K562 (cell line): ENCODE data around the gene STXBP6. TPM values are rescaled to one million over a fixed set of nuclear protein-coding genes. Genes with fewer than 3 reads are reported as not detected.
A peak's percentile ranks its signal among the peaks of the same experiment; 100 is the strongest.

Experiments used
- ATAC-seq: fragments of 200-7000 bp; cut with Tn5 transposase; 3 replicates; pipeline ENCODE4 v1.9.1; 2020; ENCODE audit warnings: moderate library complexity
- BruUV-seq: library from RNA; stranded (reverse); fragments of 400-500 nt; replicated peaks from 2 replicates; lab custom pipeline; 2021; lab: Mats Ljungman, UMichigan
- CTCF ChIA-PET: fragments of 300-600 bp; formaldehyde crosslinking; extraction: SDS; loops from one replicate; lab custom pipeline; 2021; ENCODE audit warnings: low intra/inter-chr PET ratio; lab: Yijun Ruan, JAX
- POLR2A ChIA-PET: fragments of 300-600, 350-650 bp; sonication (Branson Sonifier 250); formaldehyde crosslinking; extraction: SDS; loops from one replicate; lab custom pipeline; 2021; ENCODE audit warnings: antibody characterized with exemption, inconsistent platforms; lab: Yijun Ruan, JAX
- DNase-seq, 4 experiments: peaks; one replicate each; pipeline versions ENCODE4 v3.0.0 to v3.0.0-alpha.2; 2011 to 2018; ENCODE audit warnings: low spot score in 3 of 4, mixed read lengths in 3 of 4; ENCODE audit errors: extremely low read depth in 1 of 4
- FAIRE-seq: peaks from 2 replicates; lab custom pipeline; 2011; peaks lifted over from hg19 to GRCh38; lab: Jason Lieb, UNC
- H2AFZ ChIP-seq: 2 replicates; pipeline ENCODE4 v1.6.0; 2011; ENCODE audit warnings: low read depth, low read length, control low read depth, inconsistent platforms
- H3K27ac ChIP-seq: fragments of 200-600 bp; 3 replicates; pipeline ENCODE4 v1.8.0; 2011; ENCODE audit warnings: low read depth, mild to moderate bottlenecking, control low read depth, inconsistent platforms, low read length, moderate library complexity, mixed read lengths; ENCODE audit errors: extremely low read depth
- H3K27me3 ChIP-seq, 2 experiments: fragments of 300-600 bp in 1 of 2; 2 replicates in 1 of 2; 3 replicates in 1 of 2; pipeline versions ENCODE4 v1.6.0 to v1.8.0; 2011; ENCODE audit warnings: inconsistent platforms in 2 of 2, low read length in 2 of 2, mild to moderate bottlenecking in 1 of 2, mixed read lengths in 1 of 2, moderate library complexity in 1 of 2; ENCODE audit not compliant: control insufficient read depth in 2 of 2, insufficient read depth in 2 of 2
- H3K36me3 ChIP-seq: fragments of 300-600 bp; 3 replicates; pipeline ENCODE4 v1.8.0; 2011; ENCODE audit warnings: mild to moderate bottlenecking, low read length, inconsistent platforms; ENCODE audit not compliant: control insufficient read depth, insufficient read depth
- H3K4me1 ChIP-seq, 2 experiments: fragments of 200-600 bp in 1 of 2; replicated peaks in 1 of 2; 2 replicates in 1 of 2; 3 replicates in 1 of 2; pipeline versions ENCODE4 v1.5.1 to v1.8.0; 2011; ENCODE audit warnings: inconsistent platforms in 2 of 2, low read length in 2 of 2, mild to moderate bottlenecking in 1 of 2, mixed read lengths in 1 of 2, moderate library complexity in 1 of 2; ENCODE audit not compliant: control insufficient read depth in 2 of 2, insufficient read depth in 2 of 2
- H3K4me2 ChIP-seq: 2 replicates; pipeline ENCODE4 v1.6.1; 2011; ENCODE audit warnings: low read length, control low read depth, inconsistent platforms, mixed read lengths; ENCODE audit not compliant: insufficient read depth
- H3K4me3 ChIP-seq: fragments of 200-600 bp; sonication (generic), shearing (Covaris generic); 2 replicates; pipeline ENCODE4 v1.5.1; 2016; ENCODE audit warnings: control low read depth, inconsistent platforms
- H3K79me2 ChIP-seq: fragments of 200-600 bp; 3 replicates; pipeline ENCODE4 v1.8.0; 2011; ENCODE audit warnings: low read length, inconsistent platforms; ENCODE audit not compliant: control insufficient read depth, insufficient read depth
- H3K9ac ChIP-seq, 2 experiments: 2 replicates each; pipeline versions ENCODE4 v1.6.0 to v1.6.1; 2011; ENCODE audit warnings: low read depth in 2 of 2, low read length in 2 of 2, control low read depth in 1 of 2, inconsistent platforms in 1 of 2, mild to moderate bottlenecking in 1 of 2, mixed read lengths in 1 of 2; ENCODE audit not compliant: insufficient read depth in 1 of 2
- H3K9me1 ChIP-seq: one replicate; pipeline ENCODE4 v1.6.0; 2011; ENCODE audit warnings: inconsistent platforms, mild to moderate bottlenecking, low read length, moderate library complexity; ENCODE audit not compliant: control insufficient read depth, insufficient read depth
- H3K9me3 ChIP-seq: replicated peaks from 2 replicates; pipeline ENCODE4 v1.5.1; 2011; ENCODE audit warnings: low read depth, low read length, inconsistent platforms; ENCODE audit not compliant: control insufficient read depth, insufficient read depth
- H4K20me1 ChIP-seq: replicated peaks from 2 replicates; pipeline ENCODE4 v1.6.1; 2011; ENCODE audit warnings: low read length, inconsistent platforms, mixed read lengths; ENCODE audit not compliant: control insufficient read depth, insufficient read depth
- BACH1 ChIP-seq: fragments of 200-800 bp; sonication (Bioruptor generic); IDR thresholded peaks from 2 replicates; pipeline ENCODE4 v1.6.1; 2016; ENCODE audit warnings: missing genetic modification characterization, missing compliant biosample characterization
- ELF4 ChIP-seq: fragments of 450-650 bp; formaldehyde crosslinking; IDR thresholded peaks from 2 replicates; pipeline ENCODE4 v1.4.0; 2022; ENCODE audit warnings: missing genetic modification characterization
- FOSL1 ChIP-seq: fragments of 200-800 bp; sonication (Bioruptor generic); conservative IDR thresholded peaks from 2 replicates; pipeline ENCODE4 v1.6.1; 2016; ENCODE audit warnings: missing genetic modification characterization, missing compliant biosample characterization
- LARP7 ChIP-seq: fragments of 450-650 bp; IDR thresholded peaks from 2 replicates; pipeline ENCODE4 v1.6.1; 2016
- SLC30A9 ChIP-seq: fragments of 250-450 bp; sonication (Bioruptor Pico); IDR thresholded peaks from 2 replicates; pipeline ENCODE4 v1.8.0; 2022; ENCODE audit warnings: mild to moderate bottlenecking, moderate library complexity
- SMC3 ChIP-seq: conservative IDR thresholded peaks from 2 replicates; pipeline ENCODE4 v1.6.1; 2011; ENCODE audit warnings: low read depth, low read length, improper control_type of control experiment; ENCODE audit not compliant: insufficient read depth
- SNRNP70 ChIP-seq: fragments of 200-400 bp; formaldehyde crosslinking; optimal IDR thresholded peaks from 2 replicates; pipeline ENCODE3; 2017; ENCODE audit warnings: low read depth, low read length
- ZFP36 ChIP-seq: fragments of 150-350 bp; IDR thresholded peaks from 2 replicates; pipeline ENCODE4 v1.6.1; 2018; ENCODE audit warnings: low read length, low read depth; ENCODE audit not compliant: partially characterized antibody
- ZNF165 ChIP-seq: fragments of 250-450 bp; sonication (Bioruptor Pico); IDR thresholded peaks from 2 replicates; pipeline ENCODE4 v1.4.0; 2020; ENCODE audit warnings: borderline replicate concordance
- ZNF311 ChIP-seq: fragments of 250-450 bp; sonication (Bioruptor Pico); IDR thresholded peaks from 2 replicates; pipeline ENCODE4 v1.4.0; 2020; ENCODE audit warnings: mild to moderate bottlenecking, moderate library complexity
- WGBS: fragments of 100-300 bp; shearing (Covaris generic); methylation state at CpG from one replicate; pipeline ENCODE4 v1.1.6; 2016; ENCODE audit warnings: low coverage, mixed read lengths; ENCODE audit not compliant: insufficient coverage; ENCODE audit errors: missing lambda C conversion rate; 5-methylcytosine and 5-hydroxymethylcytosine counted together
- in situ Hi-C: fragments of 300-500 bp; cut with MboI; formaldehyde crosslinking; loops from 4 replicates; pipeline ENCODE4 v1.15.0; 2018; ENCODE audit warnings: inconsistent platforms, mixed read lengths
- intact Hi-C: fragments of 100-400 bp; cut with micrococcal nuclease; formaldehyde crosslinking; loops from 2 replicates; pipeline ENCODE4 v1.14.2; 2022
- polyA plus RNA-seq, 8 experiments: library from polyadenylated mRNA; depleted of rRNA in 4 of 8; stranded (reverse) in 5 of 8; unstranded in 3 of 8; fragments of >200 nt; fragmentation: Nextera tagmentation in 2 of 8; fragmentation: Illumina TruSeq in 1 of 8; extraction: Ambion mirVana in 2 of 8; extraction: Trizol in 1 of 8; gene quantifications; 2 replicates each; pipeline versions ENCODE4 v1.2.1 to v1.2.3, GENCODE V29; 2011 to 2014; ENCODE audit warnings: inconsistent platforms in 1 of 8, missing spikeins in 1 of 8
- total RNA-seq, 7 experiments: library from RNA; depleted of rRNA in 6 of 7; stranded (reverse); fragments of >200 nt in 6 of 7; fragmentation: Illumina TruSeq in 2 of 7; extraction: Trizol in 2 of 7; gene quantifications; 2 replicates each; pipeline versions ENCODE4 v1.2.1 to v1.2.3, GENCODE V29; 2011 to 2021; ENCODE audit warnings: low replicate concordance in 1 of 7
- TF ChIP-seq, protein P1 (sequence below), 3 experiments: IDR thresholded peaks in 2 of 3; conservative IDR thresholded peaks in 1 of 3; 2 replicates each; pipeline ENCODE4 v1.5.1; 2011 to 2012; ENCODE audit warnings: low read length in 3 of 3, mild to moderate bottlenecking in 3 of 3, control low read depth in 2 of 3, improper control_type of control experiment in 1 of 3, inconsistent platforms in 1 of 3, low read depth in 1 of 3, mixed read lengths in 1 of 3, moderate library complexity in 1 of 3; ENCODE audit not compliant: insufficient read depth in 2 of 3
- TF ChIP-seq, protein P2 (sequence below), 2 experiments: IDR thresholded peaks in 1 of 2; conservative IDR thresholded peaks in 1 of 2; 2 replicates each; pipeline ENCODE4 v1.6.1; 2016; ENCODE audit warnings: low read depth in 2 of 2, mild to moderate bottlenecking in 1 of 2, missing compliant biosample characterization in 1 of 2, missing genetic modification characterization in 1 of 2, moderate library complexity in 1 of 2
- TF ChIP-seq, protein P3 (sequence below): sonication (generic); formaldehyde crosslinking; IDR thresholded peaks from 2 replicates; pipeline ENCODE4 v1.8.0; 2023; ENCODE audit warnings: mild to moderate bottlenecking, missing genetic modification reagents

Gene STXBP6
- total and polyA plus RNA-seq, 9 of the 15 experiments (the other 6 are each of a cell fraction or from before 2014, with no cell fraction given): 0.27 to 0.89 (median 0.59) TPM

DNA sequence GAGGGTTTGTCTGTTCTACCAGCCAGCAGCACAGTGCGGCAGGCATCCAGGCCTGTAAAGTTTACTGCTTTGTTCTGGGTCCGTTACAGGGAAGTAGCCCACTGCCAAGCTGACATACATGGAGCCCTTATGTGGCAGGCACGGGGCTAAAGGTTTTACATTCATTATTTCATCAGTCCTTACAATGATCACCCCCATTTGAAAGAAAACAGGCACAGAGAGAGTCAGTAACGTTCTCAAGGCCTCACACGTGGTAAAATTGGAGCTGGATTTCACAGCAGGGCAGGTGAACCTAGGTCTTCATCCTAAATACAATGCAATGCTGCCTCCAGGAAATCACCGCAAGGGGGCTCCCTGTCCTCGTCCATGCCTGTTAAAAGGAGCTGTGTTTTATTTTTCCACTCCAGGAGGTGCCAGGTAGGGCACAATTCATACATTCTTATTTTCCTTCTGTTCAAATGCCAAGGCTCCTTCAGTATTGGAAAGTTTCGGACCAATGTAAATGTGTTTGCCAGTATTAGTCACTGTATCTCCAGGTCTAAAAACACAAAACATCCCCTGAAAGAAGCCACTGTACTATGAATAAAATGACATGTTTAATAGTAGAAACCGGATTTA is 243.8 kb downstream of the STXBP6 start:
- H2AFZ ChIP-seq: no peak overlapping the region
- peak; percentile 38 to 67 (median 41) for DNase-seq
- no peaks in the 10 kb centered on the region; a peak in 2 of 5 replicates for H3K27me3 ChIP-seq
- no peaks in the 10 kb centered on the region for H3K79me2 ChIP-seq
- CTCF ChIA-PET: interaction anchor here (0.7 to 1.5 kb wide), 3 partner anchors 9 to 326 kb away, joined by 3 to 12 read pairs (median 3); no protein-coding TSS in a partner anchor
- H3K27ac ChIP-seq: no peak overlapping the region
- H3K36me3 ChIP-seq: no peaks in the 10 kb centered on the region
- H3K9ac ChIP-seq: no peak overlapping the region
- intact Hi-C loops: loop anchor here (1.0 to 5.0 kb wide), 3 partner anchors 237 to 346 kb away; no protein-coding TSS in a partner anchor
- H3K9me3 ChIP-seq: no peaks in the 10 kb centered on the region
- peak; percentile 87 for ATAC-seq
- under 1% methylated on average over 9 of the region's 9 CpGs for WGBS
- BruUV-seq: no TSS peak
- no peak for FAIRE-seq
- no peaks in the 10 kb centered on the region for H3K9me1 ChIP-seq
- no peak overlapping the region for H3K4me3 ChIP-seq
- in situ Hi-C loops: loop anchor here (10.0 to 25.0 kb wide), 2 partner anchors 239 to 331 kb away; no protein-coding TSS in a partner anchor
- POLR2A ChIA-PET: interaction anchor here (1.6 kb wide), 1 partner anchor 17 kb away, joined by 3 read pairs; no protein-coding TSS in a partner anchor
- H3K4me1 ChIP-seq: no peaks in the 10 kb centered on the region
- no peaks in the 10 kb centered on the region for H4K20me1 ChIP-seq
- no peak overlapping the region for H3K4me2 ChIP-seq
- no peak for TF ChIP-seq SNRNP70
- TF ChIP-seq SLC30A9 (CRISPR knock-in tag): no peak
- TF ChIP-seq FOSL1 (tag): no peak
- TF ChIP-seq ZFP36: no peak
- TF ChIP-seq, protein P1, sequence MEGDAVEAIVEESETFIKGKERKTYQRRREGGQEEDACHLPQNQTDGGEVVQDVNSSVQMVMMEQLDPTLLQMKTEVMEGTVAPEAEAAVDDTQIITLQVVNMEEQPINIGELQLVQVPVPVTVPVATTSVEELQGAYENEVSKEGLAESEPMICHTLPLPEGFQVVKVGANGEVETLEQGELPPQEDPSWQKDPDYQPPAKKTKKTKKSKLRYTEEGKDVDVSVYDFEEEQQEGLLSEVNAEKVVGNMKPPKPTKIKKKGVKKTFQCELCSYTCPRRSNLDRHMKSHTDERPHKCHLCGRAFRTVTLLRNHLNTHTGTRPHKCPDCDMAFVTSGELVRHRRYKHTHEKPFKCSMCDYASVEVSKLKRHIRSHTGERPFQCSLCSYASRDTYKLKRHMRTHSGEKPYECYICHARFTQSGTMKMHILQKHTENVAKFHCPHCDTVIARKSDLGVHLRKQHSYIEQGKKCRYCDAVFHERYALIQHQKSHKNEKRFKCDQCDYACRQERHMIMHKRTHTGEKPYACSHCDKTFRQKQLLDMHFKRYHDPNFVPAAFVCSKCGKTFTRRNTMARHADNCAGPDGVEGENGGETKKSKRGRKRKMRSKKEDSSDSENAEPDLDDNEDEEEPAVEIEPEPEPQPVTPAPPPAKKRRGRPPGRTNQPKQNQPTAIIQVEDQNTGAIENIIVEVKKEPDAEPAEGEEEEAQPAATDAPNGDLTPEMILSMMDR (IDR thresholded peaks at IDR 0.05 in 2 of 3, conservative IDR thresholded peaks at IDR 0.05 in 1 of 3; ENCODE audit: insufficient read depth in 2 of 3, low read depth in 1 of 3, low read length in 3 of 3): peak; percentile 74 to 80 (median 78)
- peak; percentile 72 for TF ChIP-seq SMC3
- TF ChIP-seq BACH1 (tag): no peak
- no peak for TF ChIP-seq ZNF165 (CRISPR knock-in tag)
- TF ChIP-seq, protein P2, sequence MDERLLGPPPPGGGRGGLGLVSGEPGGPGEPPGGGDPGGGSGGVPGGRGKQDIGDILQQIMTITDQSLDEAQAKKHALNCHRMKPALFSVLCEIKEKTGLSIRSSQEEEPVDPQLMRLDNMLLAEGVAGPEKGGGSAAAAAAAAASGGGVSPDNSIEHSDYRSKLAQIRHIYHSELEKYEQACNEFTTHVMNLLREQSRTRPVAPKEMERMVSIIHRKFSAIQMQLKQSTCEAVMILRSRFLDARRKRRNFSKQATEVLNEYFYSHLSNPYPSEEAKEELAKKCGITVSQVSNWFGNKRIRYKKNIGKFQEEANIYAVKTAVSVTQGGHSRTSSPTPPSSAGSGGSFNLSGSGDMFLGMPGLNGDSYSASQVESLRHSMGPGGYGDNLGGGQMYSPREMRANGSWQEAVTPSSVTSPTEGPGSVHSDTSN (CRISPR knock-in tag; IDR thresholded peaks at IDR 0.05; ENCODE audit: low read depth): no peak
- TF ChIP-seq, protein P2 (tag; conservative IDR thresholded peaks at IDR 0.05; ENCODE audit: low read depth): no peak
- no peak for TF ChIP-seq LARP7
- no peak for TF ChIP-seq ELF4 (CRISPR knock-in tag)
- TF ChIP-seq, protein P3, sequence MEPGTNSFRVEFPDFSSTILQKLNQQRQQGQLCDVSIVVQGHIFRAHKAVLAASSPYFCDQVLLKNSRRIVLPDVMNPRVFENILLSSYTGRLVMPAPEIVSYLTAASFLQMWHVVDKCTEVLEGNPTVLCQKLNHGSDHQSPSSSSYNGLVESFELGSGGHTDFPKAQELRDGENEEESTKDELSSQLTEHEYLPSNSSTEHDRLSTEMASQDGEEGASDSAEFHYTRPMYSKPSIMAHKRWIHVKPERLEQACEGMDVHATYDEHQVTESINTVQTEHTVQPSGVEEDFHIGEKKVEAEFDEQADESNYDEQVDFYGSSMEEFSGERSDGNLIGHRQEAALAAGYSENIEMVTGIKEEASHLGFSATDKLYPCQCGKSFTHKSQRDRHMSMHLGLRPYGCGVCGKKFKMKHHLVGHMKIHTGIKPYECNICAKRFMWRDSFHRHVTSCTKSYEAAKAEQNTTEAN (CRISPR knock-in tag): no peak
- no peak for TF ChIP-seq ZNF311 (CRISPR knock-in tag)
